IMR-90 (cell line): Measurements from ENCODE around the gene STK25. TPM values are rescaled to one million over a fixed set of nuclear protein-coding genes. Genes with fewer than 3 reads are reported as not detected.

Experiments
- ATAC-seq: fragments of 200-7000 bp; cut with Tn5 transposase; 2 replicates; pipeline ENCODE4 v1.9.1; 2020; ENCODE audit warnings: low read depth, mild to moderate bottlenecking, moderate library complexity
- BruUV-seq: library from RNA; stranded (reverse); fragments of 400-500 nt; replicated peaks from 2 replicates; lab custom pipeline; 2021; lab: Mats Ljungman, UMichigan
- CTCF ChIA-PET: fragments of 300-600 bp; formaldehyde crosslinking; extraction: SDS; loops from one replicate; lab custom pipeline; 2021; ENCODE audit warnings: antibody characterized with exemption; lab: Yijun Ruan, JAX
- POLR2A ChIA-PET: fragments of 300-600 bp; sonication (Branson Sonifier 250); formaldehyde crosslinking; loops from one replicate; lab custom pipeline; 2022; ENCODE audit warnings: antibody characterized with exemption; ENCODE audit not compliant: unreplicated experiment; lab: Charles Lee
- DNase-seq: peaks from one replicate; pipeline ENCODE4 v3.0.0; 2013
- H2AFZ ChIP-seq: replicated peaks from 2 replicates; pipeline ENCODE3; 2013; ENCODE audit warnings: low read length, mild to moderate bottlenecking; ENCODE audit not compliant: poor library complexity
- H2AK5ac ChIP-seq: 2 replicates; pipeline ENCODE4 v1.6.1; 2013; ENCODE audit warnings: low read depth, low read length, inconsistent platforms
- H2AK9ac ChIP-seq: replicated peaks from 2 replicates; pipeline ENCODE3; 2013; ENCODE audit warnings: mild to moderate bottlenecking, low read depth, low read length, moderate library complexity; ENCODE audit not compliant: poor library complexity
- H2BK120ac ChIP-seq: 2 replicates; pipeline ENCODE4 v1.6.1; 2013; ENCODE audit warnings: low read depth, low read length, inconsistent platforms
- H2BK15ac ChIP-seq: 3 replicates; pipeline ENCODE4 v1.6.1; 2013; ENCODE audit warnings: low read depth, low read length, inconsistent platforms
- H2BK20ac ChIP-seq: 2 replicates; pipeline ENCODE4 v1.6.1; 2013; ENCODE audit warnings: low read depth, mild to moderate bottlenecking, inconsistent platforms, low read length, moderate library complexity
- H2BK5ac ChIP-seq: 2 replicates; pipeline ENCODE4 v1.6.1; 2013; ENCODE audit warnings: mild to moderate bottlenecking, low read depth, low read length, inconsistent platforms; ENCODE audit not compliant: poor library complexity, severe bottlenecking
- H3K14ac ChIP-seq: replicated peaks from 2 replicates; pipeline ENCODE4 v1.6.1; 2013; ENCODE audit warnings: low read depth, low read length, inconsistent platforms
- H3K18ac ChIP-seq: 2 replicates; pipeline ENCODE4 v1.6.1; 2013; ENCODE audit warnings: low read depth, low read length, control low read depth
- H3K23ac ChIP-seq: 2 replicates; pipeline ENCODE4 v1.6.1; 2013; ENCODE audit warnings: low read depth, low read length, inconsistent platforms
- H3K27ac ChIP-seq: 2 replicates; pipeline ENCODE4 v1.5.1; 2013; ENCODE audit warnings: mild to moderate bottlenecking, control low read depth, low read length; ENCODE audit not compliant: insufficient read depth
- H3K27me3 ChIP-seq: 2 replicates; pipeline ENCODE4 v1.6.1; 2013; ENCODE audit warnings: low read length; ENCODE audit not compliant: control insufficient read depth, insufficient read depth
- H3K36me3 ChIP-seq: 2 replicates; pipeline ENCODE4 v1.6.1; 2013; ENCODE audit warnings: low read length, mixed read lengths; ENCODE audit not compliant: control insufficient read depth, insufficient read depth
- H3K4ac ChIP-seq: 2 replicates; pipeline ENCODE4 v1.6.1; 2013; ENCODE audit warnings: low read depth, low read length, inconsistent platforms
- H3K4me1 ChIP-seq: 2 replicates; pipeline ENCODE4 v1.6.1; 2013; ENCODE audit warnings: low read length, mixed read lengths; ENCODE audit not compliant: control insufficient read depth, insufficient read depth
- H3K4me2 ChIP-seq: 2 replicates; pipeline ENCODE4 v1.6.1; 2013; ENCODE audit warnings: low read depth, mild to moderate bottlenecking, control low read depth, low read length, moderate library complexity
- H3K4me3 ChIP-seq: 2 replicates; pipeline ENCODE4 v1.5.1; 2013; ENCODE audit warnings: low read depth, mild to moderate bottlenecking, control low read depth, low read length, moderate library complexity; ENCODE audit not compliant: insufficient read depth
- H3K56ac ChIP-seq: 2 replicates; pipeline ENCODE4 v1.6.1; 2013; ENCODE audit warnings: low read length, inconsistent platforms; ENCODE audit not compliant: insufficient read depth; ENCODE audit errors: extremely low read depth
- H3K79me1 ChIP-seq, 2 experiments: 2 replicates each; pipeline ENCODE4 v1.6.1; 2013; ENCODE audit warnings: low read length in 2 of 2, inconsistent platforms in 1 of 2, low read depth in 1 of 2
- H3K9ac ChIP-seq: 2 replicates; pipeline ENCODE4 v1.6.1; 2013; ENCODE audit warnings: low read depth, low read length, control low read depth
- H3K9me1 ChIP-seq: 2 replicates; pipeline ENCODE4 v1.6.1; 2013; ENCODE audit warnings: low read length, inconsistent platforms; ENCODE audit not compliant: insufficient read depth
- H3K9me3 ChIP-seq: 2 replicates; pipeline ENCODE4 v1.6.1; 2013; ENCODE audit warnings: low read length; ENCODE audit not compliant: control insufficient read depth, insufficient read depth
- H4K20me1 ChIP-seq: 2 replicates; pipeline ENCODE4 v1.6.1; 2013; ENCODE audit warnings: low read length, inconsistent platforms; ENCODE audit not compliant: insufficient read depth
- H4K5ac ChIP-seq: 2 replicates; pipeline ENCODE4 v1.6.1; 2013; ENCODE audit warnings: mild to moderate bottlenecking, low read depth, low read length, control low read depth
- H4K8ac ChIP-seq, 2 experiments: 2 replicates each; pipeline ENCODE4 v1.6.1; 2013; ENCODE audit warnings: low read depth in 2 of 2, low read length in 2 of 2, control low read depth in 1 of 2, inconsistent platforms in 1 of 2
- H4K91ac ChIP-seq: 2 replicates; pipeline ENCODE4 v1.6.1; 2013; ENCODE audit warnings: low read depth, low read length, inconsistent platforms; ENCODE audit not compliant: insufficient read depth
- BHLHE40 ChIP-seq: fragments of 150-350 bp; IDR thresholded peaks from 2 replicates; pipeline ENCODE4 v1.6.1; 2016; ENCODE audit warnings: mild to moderate bottlenecking, low read depth, low read length
- CEBPB ChIP-seq: IDR thresholded peaks from 2 replicates; pipeline ENCODE4 v1.6.1; 2012; ENCODE audit warnings: low read depth, low read length, improper control_type of control experiment
- CHD1 ChIP-seq: IDR thresholded peaks from 2 replicates; pipeline ENCODE4 v1.6.1; 2012; ENCODE audit warnings: low read depth, low read length, improper control_type of control experiment
- MAZ ChIP-seq: IDR thresholded peaks from 2 replicates; pipeline ENCODE4 v1.6.1; 2012; ENCODE audit warnings: low read depth, mild to moderate bottlenecking, low read length, improper control_type of control experiment, moderate library complexity, borderline replicate concordance
- RAD21 ChIP-seq: IDR thresholded peaks from 2 replicates; pipeline ENCODE4 v1.6.1; 2012; ENCODE audit warnings: low read length, improper control_type of control experiment
- RCOR1 ChIP-seq: IDR thresholded peaks from 2 replicates; pipeline ENCODE4 v1.6.1; 2012; ENCODE audit warnings: mild to moderate bottlenecking, low read length, improper control_type of control experiment; ENCODE audit not compliant: insufficient replicate concordance
- RFX5 ChIP-seq: IDR thresholded peaks from 2 replicates; pipeline ENCODE4 v1.8.0; 2012; ENCODE audit warnings: low read depth, mild to moderate bottlenecking, low read length, moderate library complexity
- SMC3 ChIP-seq: fragments of 150-350 bp; IDR thresholded peaks from 2 replicates; pipeline ENCODE4 v1.6.1; 2016; ENCODE audit warnings: low read depth, mild to moderate bottlenecking, antibody characterized with exemption, low read length, moderate library complexity
- WGBS, 2 experiments: methylation state at CpG; one replicate each; pipeline versions ENCODE4 v1.1.5 to v1.1.7; 2013; ENCODE audit warnings: missing lambda C conversion rate in 2 of 2; ENCODE audit not compliant: insufficient read length in 1 of 2; ENCODE audit errors: extremely low coverage in 2 of 2; 5-methylcytosine and 5-hydroxymethylcytosine counted together
- dilution Hi-C: fragments of 300-500 bp; cut with HindIII; formaldehyde crosslinking; loops from one replicate; pipeline ENCODE4 v1.14.3; 2018; ENCODE audit warnings: low sequenced_read_pairs; ENCODE audit not compliant: unreplicated experiment
- in situ Hi-C: fragments of 300-500 bp; cut with MboI; formaldehyde crosslinking; loops from 3 replicates; pipeline ENCODE4 v1.14.3; 2019; ENCODE audit warnings: low sequenced_read_pairs, inconsistent platforms, mixed read lengths
- intact Hi-C: fragments of 100-400 bp; cut with micrococcal nuclease; formaldehyde crosslinking; loops from 2 replicates; pipeline ENCODE4 v1.10.0; 2022
- polyA plus RNA-seq, 3 experiments: library from polyadenylated mRNA; depleted of rRNA; stranded (reverse); fragments of >200 nt; gene quantifications; 2 replicates each; pipeline ENCODE4 v1.2.3, GENCODE V29; 2012; ENCODE audit warnings: low replicate concordance in 1 of 3
- total RNA-seq: library from RNA; depleted of rRNA; stranded (reverse); fragments of >200 nt; gene quantifications from 2 replicates; pipeline ENCODE4 v1.2.3, GENCODE V29; 2012

Gene STK25
- total and polyA plus RNA-seq, 2 of the 4 experiments (the other 2 are of a cell fraction) = 258 to 392 TPM

- ChIA-PET POLR2A (no interaction called here), CTCF (interaction anchor here (0.6 kb wide), 1 partner anchor 151 kb away, joined by 3 read pairs; no protein-coding TSS in a partner anchor)
- no peaks in the 10 kb centered on the region for H3K27me3 ChIP-seq
- peak overlapping the region; percentile 71 for H2AK9ac ChIP-seq
- H4K5ac ChIP-seq = no peak overlapping the region
- no peaks in the 10 kb centered on the region for H3K9me3 ChIP-seq
- H2BK20ac ChIP-seq = no peak overlapping the region
- no peak overlapping the region for H3K9ac ChIP-seq
- H3K4ac ChIP-seq = no peak overlapping the region
- H2AFZ ChIP-seq = peak overlapping the region; percentile 37
- H4K91ac ChIP-seq = no peak overlapping the region
- H2BK120ac ChIP-seq = no peak overlapping the region
- H4K20me1 ChIP-seq = peaks cover 3% of the 10 kb centered on the region; the same call in 1 of the 2 replicates
- H3K27ac ChIP-seq = no peak overlapping the region
- H3K79me1 ChIP-seq = peaks cover 0 to 9% of the 10 kb centered on the region in 2 experiments; a peak in 1 of 4 replicates
- no peak overlapping the region for H4K8ac ChIP-seq
- DNase-seq (no peak), ATAC-seq (peak; percentile 7; the same call in 1 of the 2 replicates)
- H3K18ac ChIP-seq = no peak overlapping the region
- H2BK5ac ChIP-seq = no peak overlapping the region
- H3K23ac ChIP-seq = no peak overlapping the region
- dilution Hi-C loops = no loop called here
- 0 out of 2 replicates have a peak, but pooled peaks cover 2% of the 10 kb centered on the region for H3K4me1 ChIP-seq
- H3K4me3 ChIP-seq = no peak overlapping the region
- peaks cover 28% of the 10 kb centered on the region for H3K36me3 ChIP-seq
- TF ChIP-seq BHLHE40 = no peak
- TF ChIP-seq CEBPB = no peak
- no peak for TF ChIP-seq RCOR1
- no peak for TF ChIP-seq RFX5
- no peak for TF ChIP-seq CHD1
- no peak for TF ChIP-seq MAZ
- TF ChIP-seq RAD21 = no peak
- TF ChIP-seq SMC3 = no peak
- H3K4me2 ChIP-seq = no peak overlapping the region
- intact Hi-C loops = no loop called here
- H2AK5ac ChIP-seq = no peak overlapping the region
- in situ Hi-C loops = no loop called here
- H3K9me1 ChIP-seq = peaks cover 14% of the 10 kb centered on the region; the same call in 1 of the 2 replicates
- WGBS, 2 experiments = 83% methylated on average over 7 of the region's 16 CpGs; no CpG with 5 or more reads in 1 of the 2 experiments
- H3K14ac ChIP-seq = no peak overlapping the region
- H2BK15ac ChIP-seq = no peak overlapping the region
- H3K56ac ChIP-seq = no peak overlapping the region
- no TSS peak for BruUV-seq
These were observed 17.4 kb downstream of the STK25 start for GRCh38 chr2:241490825-241491506.
